ENCODE data around the gene TRPV3. TPM values are rescaled to one million over a fixed set of nuclear protein-coding genes. Genes with fewer than 3 reads are reported as not detected.

TRPV3 gene
- total RNA-seq, 2 experiments from 2014 or later = 0.06 TPM; not detected in 1

GRCh38 chr17:3559270-3559645 lies 1.6 kb upstream of the TRPV3 start:
- intact Hi-C loops (cut with micrococcal nuclease; ENCODE audit: unreplicated experiment) = loop anchor here (2.0 kb wide), 1 partner anchor 88 kb away; no protein-coding TSS in a partner anchor
- CTCF ChIA-PET (ENCODE audit: unreplicated experiment) = no interaction called here
- H3K9me3 ChIP-seq (ENCODE audit: low read length) = no peaks in the 10 kb centered on the region
- no TSS peak for BruUV-seq (replicated peaks)
- peaks cover 42% of the 10 kb centered on the region for H3K4me1 ChIP-seq (ENCODE audit: insufficient read depth, low read length, poor library complexity, severe bottlenecking)
- no peaks in the 10 kb centered on the region for H3K36me3 ChIP-seq (ENCODE audit: insufficient read depth, low read length)
- POLR2A ChIA-PET = interaction anchor here (1.3 kb wide), 1 partner anchor 12 kb away, joined by 6 read pairs; no protein-coding TSS in a partner anchor
- peak overlapping the region; percentile 47 for H3K27ac ChIP-seq (ENCODE audit: low read depth, low read length, poor library complexity, severe bottlenecking)
- DNase-seq (ENCODE audit: low spot score) = no peak
- H3K4me2 ChIP-seq (ENCODE audit: low read length) = peak overlapping the region; percentile 66
- no peaks in the 10 kb centered on the region for H3K79me2 ChIP-seq (ENCODE audit: insufficient read depth, low read depth, low read length)
- H3K9me2 ChIP-seq (ENCODE audit: insufficient read depth, low read length) = no peaks in the 10 kb centered on the region
- peak overlapping the region; percentile 79 for H2AFZ ChIP-seq (ENCODE audit: low read length)
- peak overlapping the region; percentile 38 for H3K4me3 ChIP-seq (ENCODE audit: low read depth, low read length, poor library complexity, severe bottlenecking)
- no peaks in the 10 kb centered on the region for H4K20me1 ChIP-seq (ENCODE audit: insufficient read depth, low read length)
- TF ChIP-seq CTCF (conservative IDR thresholded peaks at IDR 0.05; ENCODE audit: low read length) (no peak), EZH2phosphoT487 (IDR thresholded peaks at IDR 0.05; ENCODE audit: borderline replicate concordance, low read depth, low read length) (no peak)

- POLR2A ChIA-PET = interaction anchor here (1.3 to 1.5 kb wide), 2 partner anchors 13 to 85 kb away, joined by 3 to 6 read pairs; no protein-coding TSS in a partner anchor
- intact Hi-C loops (cut with micrococcal nuclease; ENCODE audit: unreplicated experiment) = loop anchor here (1.0 to 2.0 kb wide), 3 partner anchors 15 to 88 kb away; partner anchors contain the start of genes CTNS and SHPK
- H3K9me2 ChIP-seq (ENCODE audit: insufficient read depth, low read length) = no peaks in the 10 kb centered on the region
- H3K27ac ChIP-seq (ENCODE audit: low read depth, low read length, poor library complexity, severe bottlenecking) = peak overlapping the region; percentile 47
- TF ChIP-seq CTCF (conservative IDR thresholded peaks at IDR 0.05; ENCODE audit: low read length) = no peak
- TF ChIP-seq EZH2phosphoT487 (IDR thresholded peaks at IDR 0.05; ENCODE audit: borderline replicate concordance, low read depth, low read length) = no peak
- no TSS peak for BruUV-seq (replicated peaks)
- no peaks in the 10 kb centered on the region for H3K79me2 ChIP-seq (ENCODE audit: insufficient read depth, low read depth, low read length)
- H3K36me3 ChIP-seq (ENCODE audit: insufficient read depth, low read length) = no peaks in the 10 kb centered on the region
- DNase-seq (ENCODE audit: low spot score) = peak; percentile 91
- H2AFZ ChIP-seq (ENCODE audit: low read length) = peak overlapping the region; percentile 79
- peak overlapping the region; percentile 66 for H3K4me2 ChIP-seq (ENCODE audit: low read length)
- H3K9me3 ChIP-seq (ENCODE audit: low read length) = no peaks in the 10 kb centered on the region
- peak overlapping the region; percentile 38 for H3K4me3 ChIP-seq (ENCODE audit: low read depth, low read length, poor library complexity, severe bottlenecking)
- CTCF ChIA-PET (ENCODE audit: unreplicated experiment) = no interaction called here
- peaks cover 42% of the 10 kb centered on the region for H3K4me1 ChIP-seq (ENCODE audit: insufficient read depth, low read length, poor library complexity, severe bottlenecking)
- no peaks in the 10 kb centered on the region for H4K20me1 ChIP-seq (ENCODE audit: insufficient read depth, low read length)
Observed at GRCh38 chr17:3558603-3559269, 1.1 kb upstream of the TRPV3 start.

All from OCI-LY7 (cell line).